MG63 (cell line): ENCODE data around the gene CALU. TPM values are rescaled to one million over a fixed set of nuclear protein-coding genes. Genes with fewer than 3 reads are reported as not detected.

Experiments
- DNase-seq: peaks from one replicate; pipeline ENCODE4 v3.0.0-alpha.2; 2020
- H3K27me3 ChIP-seq: fragments of 250-450 bp; sonication (Bioruptor Pico); 2 replicates; pipeline ENCODE4 v1.5.1; 2020; ENCODE audit warnings: mild to moderate bottlenecking, moderate library complexity
- H3K36me3 ChIP-seq: fragments of 250-450 bp; sonication (Bioruptor Pico); 2 replicates; pipeline ENCODE4 v1.5.1; 2020; ENCODE audit warnings: mild to moderate bottlenecking, moderate library complexity
- H3K4me3 ChIP-seq: fragments of 250-450 bp; sonication (Bioruptor Pico); 2 replicates; pipeline ENCODE4 v1.5.1; 2020; ENCODE audit warnings: mild to moderate bottlenecking, moderate library complexity
- H3K9me3 ChIP-seq: fragments of 250-450 bp; sonication (Bioruptor Pico); 2 replicates; pipeline ENCODE4 v1.5.1; 2020; ENCODE audit warnings: mild to moderate bottlenecking, moderate library complexity
- total RNA-seq: library from RNA; depleted of rRNA; stranded (reverse); fragments of >200 nt; shearing (Covaris generic); gene quantifications from 2 replicates; pipeline ENCODE4 v1.2.3, GENCODE V29; 2014; ENCODE audit warnings: low replicate concordance; rRNA removed

The CALU gene
- total RNA-seq, 1 experiment from 2014 or later, result 118 TPM

DNA sequence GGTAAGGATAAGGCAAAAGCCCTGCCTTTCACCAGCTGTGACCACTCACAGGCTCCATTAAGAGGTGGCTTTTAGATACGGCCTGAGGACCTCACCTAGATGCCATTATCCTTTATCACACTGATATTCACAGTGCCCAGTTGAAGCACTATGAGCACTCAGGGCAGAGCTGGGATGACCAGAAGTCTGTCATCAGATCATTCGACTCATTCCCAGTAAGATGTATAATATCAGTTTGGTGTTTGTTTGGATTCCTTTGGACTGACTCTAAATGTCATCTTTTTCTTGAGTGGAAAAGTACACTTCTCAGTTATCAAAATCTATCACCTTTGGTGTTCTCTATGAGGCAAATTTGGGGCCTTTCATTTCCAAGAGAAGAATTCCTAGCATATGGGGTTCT, 71.3 kb downstream of the CALU start:
- Histone ChIP-seq H3K27me3 (no peaks in the 10 kb centered on the region), H3K4me3 (no peak overlapping the region), H3K36me3 (no peaks in the 10 kb centered on the region), H3K9me3 (no peaks in the 10 kb centered on the region)
- no peak for DNase-seq

DNA sequence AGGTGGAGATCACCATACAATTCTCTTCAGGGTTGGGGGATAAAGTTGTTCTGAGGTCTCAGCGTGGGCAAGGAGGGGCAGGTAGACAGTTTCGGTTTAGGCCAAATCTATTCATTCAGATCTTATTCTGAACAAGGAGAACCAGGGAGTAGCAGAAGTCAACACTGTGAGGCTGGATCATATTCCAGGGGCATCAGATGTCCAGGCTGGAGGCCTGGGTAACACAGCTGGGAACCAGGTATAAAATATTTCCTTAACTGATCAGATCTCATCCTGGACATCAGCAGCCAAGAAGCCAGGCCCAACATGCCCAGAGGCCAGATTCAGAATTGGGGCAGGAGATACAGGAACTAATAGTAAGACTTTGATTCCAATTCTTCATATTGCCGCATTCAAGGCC, 71.8 kb downstream of the CALU start:
- Histone ChIP-seq H3K4me3 (no peak overlapping the region), H3K36me3 (no peaks in the 10 kb centered on the region), H3K9me3 (no peaks in the 10 kb centered on the region), H3K27me3 (no peaks in the 10 kb centered on the region)
- no peak for DNase-seq

DNA sequence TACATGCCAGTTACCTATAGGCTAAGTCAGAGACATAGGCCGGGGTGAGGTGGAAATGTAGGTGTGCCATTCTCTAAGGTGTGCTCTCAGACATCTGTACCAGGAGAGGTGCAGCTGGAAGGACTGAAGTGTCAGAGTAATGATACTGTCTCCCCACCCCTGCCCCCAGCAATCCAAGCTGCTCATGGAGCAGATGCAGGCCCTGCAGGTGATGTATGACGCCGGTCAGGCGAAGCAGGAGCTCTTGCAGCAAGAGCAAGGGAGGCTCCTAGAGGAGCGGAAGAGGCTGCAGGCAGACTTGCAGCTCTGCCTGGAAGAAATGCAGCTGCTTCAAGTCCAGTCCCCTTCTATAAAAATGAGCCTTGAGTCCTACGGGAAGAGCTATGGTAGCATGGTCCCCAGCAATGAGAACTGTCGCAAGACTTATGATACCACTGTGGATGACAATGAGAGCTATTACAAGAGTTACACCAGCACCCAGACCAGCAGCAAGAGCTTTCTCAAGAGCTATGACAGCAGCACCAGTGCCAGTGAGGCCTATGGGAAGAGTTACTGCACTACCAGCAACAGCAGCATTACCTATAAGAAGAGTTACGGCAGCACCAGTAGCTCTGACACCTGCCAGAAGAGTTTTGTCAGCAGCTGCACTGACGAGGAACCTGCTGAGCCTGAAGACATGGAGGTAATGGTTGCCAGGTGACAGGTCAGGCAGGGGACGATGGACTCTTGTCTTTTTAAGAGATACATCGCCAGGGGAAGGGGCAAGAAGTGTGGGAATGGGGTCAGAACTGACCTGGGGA, 72.7 kb downstream of the CALU start:
- Histone ChIP-seq H3K4me3 (no peak overlapping the region), H3K27me3 (no peaks in the 10 kb centered on the region), H3K36me3 (no peaks in the 10 kb centered on the region), H3K9me3 (no peaks in the 10 kb centered on the region)
- no peak for DNase-seq

DNA sequence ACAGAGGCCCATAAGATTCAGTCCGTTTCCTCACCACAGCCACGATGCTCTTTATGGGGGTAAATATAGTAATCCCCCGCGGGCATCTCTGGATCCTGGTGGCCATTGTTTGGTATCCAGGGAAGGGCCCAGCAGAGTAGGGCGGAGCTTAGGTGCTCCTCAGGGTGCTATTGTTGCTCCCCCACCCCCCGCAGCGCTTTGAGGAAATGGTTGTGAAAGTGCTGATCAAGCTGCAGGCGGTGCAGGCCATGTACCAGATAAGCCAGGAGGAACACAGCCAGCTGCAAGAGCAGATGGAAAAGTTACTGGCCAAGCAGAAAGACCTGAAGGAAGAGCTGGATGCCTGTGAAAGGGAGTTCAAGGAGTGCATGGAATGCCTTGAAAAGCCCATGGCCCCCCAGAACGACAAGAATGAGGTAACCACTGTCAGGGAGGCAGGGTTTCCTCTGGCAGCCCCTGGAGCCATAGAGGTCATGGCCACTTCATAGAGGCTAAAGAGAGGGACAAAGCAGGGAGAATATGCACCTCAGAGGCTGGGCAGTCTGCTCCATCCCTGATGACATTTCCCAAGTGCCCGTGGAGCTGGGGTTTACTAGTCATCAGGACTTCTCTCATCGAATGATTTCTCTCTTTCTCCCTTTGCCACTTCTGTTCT, 73.5 kb downstream of the CALU start:
- H3K9me3 ChIP-seq, result no peaks in the 10 kb centered on the region
- no peaks in the 10 kb centered on the region for H3K27me3 ChIP-seq
- H3K4me3 ChIP-seq, result no peak overlapping the region
- H3K36me3 ChIP-seq, result no peaks in the 10 kb centered on the region
- DNase-seq, result no peak

DNA sequence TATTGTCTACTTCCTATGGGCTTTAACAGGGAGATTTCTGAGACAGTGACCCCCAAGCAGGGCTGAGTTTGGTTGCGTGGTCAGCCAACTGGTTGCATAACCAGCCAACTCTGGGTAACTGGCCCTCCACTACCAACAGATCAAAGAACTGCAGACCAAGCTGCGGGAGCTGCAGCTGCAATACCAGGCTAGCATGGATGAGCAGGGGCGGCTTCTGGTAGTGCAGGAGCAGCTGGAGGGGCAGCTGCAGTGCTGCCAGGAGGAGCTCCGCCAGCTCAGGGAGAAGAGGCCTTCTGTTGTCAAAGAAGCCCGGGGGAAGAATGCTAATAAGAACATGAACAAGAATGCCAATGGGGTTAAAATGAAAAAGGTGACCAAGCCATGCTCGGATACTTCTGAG, 75.3 kb downstream of the CALU start:
- H3K4me3 ChIP-seq, result no peak overlapping the region
- no peaks in the 10 kb centered on the region for H3K36me3 ChIP-seq
- H3K9me3 ChIP-seq, result no peaks in the 10 kb centered on the region
- no peak for DNase-seq
- H3K27me3 ChIP-seq, result no peaks in the 10 kb centered on the region

DNA sequence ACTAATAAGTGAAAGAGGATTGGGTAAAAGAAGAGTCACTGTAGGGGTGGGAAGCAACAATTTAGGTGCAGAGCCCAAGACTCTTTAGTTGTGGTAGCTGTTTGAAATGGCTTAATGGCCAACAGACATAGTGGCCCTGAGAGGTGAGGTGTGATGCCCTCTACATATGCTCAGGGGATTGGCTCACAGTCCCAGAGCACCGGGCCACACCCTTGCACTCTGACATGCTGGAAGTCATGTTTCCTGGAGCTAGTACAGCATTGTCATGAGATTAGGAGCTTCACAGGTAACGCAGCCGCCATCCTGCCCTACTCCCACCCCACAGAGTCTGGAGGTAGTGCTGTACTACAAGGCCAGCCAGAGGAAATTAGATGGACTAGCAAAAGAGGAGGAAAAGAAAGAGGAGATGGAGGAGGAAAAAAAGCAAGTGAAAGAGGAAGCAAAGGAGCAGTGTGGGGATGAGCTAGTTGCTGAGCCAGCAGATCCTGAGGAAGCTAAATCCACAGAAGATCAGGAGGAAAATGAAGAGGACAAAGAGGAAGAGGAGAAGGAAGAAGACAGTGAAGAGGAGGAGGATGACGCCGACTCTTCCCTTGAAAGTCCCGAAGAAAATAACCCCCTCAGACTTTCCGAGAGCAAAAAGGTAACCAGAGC, 76.3 kb downstream of the CALU start:
- Histone ChIP-seq H3K27me3 (no peaks in the 10 kb centered on the region), H3K9me3 (no peaks in the 10 kb centered on the region), H3K36me3 (no peaks in the 10 kb centered on the region), H3K4me3 (no peak overlapping the region)
- DNase-seq, result no peak

DNA sequence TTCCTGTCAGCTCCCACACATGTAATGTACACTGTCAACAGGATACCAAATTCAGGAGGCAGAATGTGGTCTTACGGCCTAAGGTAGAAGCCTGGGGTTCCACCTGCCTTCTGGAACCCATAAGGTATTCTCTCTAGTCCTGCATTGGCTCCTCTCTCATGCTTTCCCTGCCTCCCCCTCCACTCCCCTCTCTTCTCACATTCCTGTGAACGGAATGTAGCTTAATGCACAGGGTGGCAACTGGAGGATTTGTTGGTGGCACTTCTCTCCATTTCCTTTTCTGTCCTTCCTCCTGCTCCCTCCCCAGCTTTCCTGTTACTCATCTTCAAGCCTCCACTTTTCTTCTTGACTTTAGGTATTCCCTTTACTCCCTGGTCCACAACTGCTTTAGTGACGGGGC, 79.5 kb downstream of the CALU start:
- H3K27me3 ChIP-seq, result no peaks in the 10 kb centered on the region
- no peak for DNase-seq
- no peak overlapping the region for H3K4me3 ChIP-seq
- no peaks in the 10 kb centered on the region for H3K9me3 ChIP-seq
- no peaks in the 10 kb centered on the region for H3K36me3 ChIP-seq

Other genes with a start within 250 kb of the CALU start
- 0.02 and 0.46 TPM in 2 replicates for gene GARIN1A, start 67.1 kb upstream of the CALU start, total RNA-seq
- not detected in 2 replicates for gene OPN1SW, start 36.4 kb downstream of the CALU start, total RNA-seq
- gene CCDC136, start 52.6 kb downstream of the CALU start, total RNA-seq, result 0.53 TPM in 1 of 2 replicates, not detected in the other
- gene FLNC, start 91.0 kb downstream of the CALU start, total RNA-seq, result 71.1 and 93.1 TPM in 2 replicates
- gene ATP6V1F, start 123.5 kb downstream of the CALU start, total RNA-seq, result 83.6 and 97.0 TPM in 2 replicates
- not detected in 2 replicates for gene KCP, start 171.3 kb downstream of the CALU start, total RNA-seq
- 0.89 and 2.4 TPM in 2 replicates for gene IRF5, start 198.6 kb downstream of the CALU start, total RNA-seq